HG02642 (cell line): Measurements from ENCODE around the gene LYRM2.

Experiments used
- ATAC-seq: cut with Tn5 transposase; IDR thresholded peaks from one replicate; pipeline ENCODE4 v1.9.1; 2021; ENCODE audit warnings: mild to moderate bottlenecking; ENCODE audit not compliant: unreplicated experiment, poor library complexity

LYRM2 gene

GRCh38 chr6:89638320-89639195 lies at the start of gene LYRM2:
LYRM2 (minus strand) TSS chr6:89638747; CDS start chr6:89638716, 31 bp downstream.
- peak; percentile 99 for ATAC-seq

DNA sequence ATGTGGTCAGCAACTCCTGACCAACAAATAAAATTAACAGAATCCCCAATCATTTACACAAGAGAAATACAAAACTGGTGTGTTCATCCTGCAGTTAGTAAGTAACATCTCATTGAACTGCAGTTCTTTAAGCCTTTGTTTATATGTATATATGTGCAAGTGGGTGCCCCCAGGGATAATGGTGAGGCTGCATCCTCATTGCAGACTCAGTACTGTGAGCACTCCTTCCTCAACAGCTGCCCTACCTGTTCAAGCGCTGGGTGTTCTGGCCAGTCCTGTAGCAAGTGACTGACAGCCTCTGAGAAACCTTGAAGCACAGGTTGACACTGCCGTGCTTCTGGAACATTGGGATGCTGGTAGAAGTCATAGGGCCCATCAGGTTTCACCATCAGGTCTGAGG lies 49.8 kb upstream of the LYRM2 start:
- no peak for ATAC-seq

DNA sequence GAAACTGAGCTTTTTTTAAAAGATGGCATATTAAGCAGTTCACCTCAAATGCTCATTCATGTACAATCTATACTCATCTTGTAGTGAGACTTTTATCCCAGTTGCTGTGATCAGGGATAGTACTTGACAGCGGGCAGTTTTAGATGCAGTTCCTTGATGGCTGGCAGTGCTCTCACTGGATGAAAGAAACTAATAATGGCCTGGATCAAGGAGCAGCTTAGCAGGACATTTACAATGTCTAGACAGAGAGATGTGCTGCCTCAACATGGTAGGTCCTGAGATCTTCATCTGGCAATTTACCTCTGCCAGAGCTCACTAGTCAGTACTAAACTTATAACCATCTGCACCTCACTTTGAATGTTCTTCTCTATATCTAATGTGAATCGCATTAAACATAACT lies 46.8 kb upstream of the LYRM2 start:
- no peak for ATAC-seq

DNA sequence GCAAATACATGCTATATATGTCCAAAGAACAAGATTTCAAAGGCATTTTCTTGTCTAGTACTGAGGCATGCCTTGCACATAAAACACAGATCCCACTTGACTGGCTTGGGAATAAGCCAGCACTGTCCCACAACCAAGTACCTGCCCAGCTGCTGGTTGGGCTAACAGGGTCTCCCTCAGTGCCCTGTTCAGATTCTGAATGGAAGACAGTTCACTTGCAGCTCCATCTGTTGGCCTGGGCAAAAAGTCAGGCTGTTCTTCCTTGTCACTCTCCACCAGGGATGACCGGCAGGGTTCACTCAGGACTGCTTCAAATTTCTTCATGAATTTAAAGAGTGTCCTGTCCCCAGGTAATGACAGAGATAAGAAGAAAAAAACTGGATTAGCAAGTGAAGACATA lies 44.4 kb upstream of the LYRM2 start:
- no peak for ATAC-seq

- ATAC-seq, result no peak
Measured at GRCh38 chr6:89681983-89682564, 43.5 kb upstream of the LYRM2 start.

DNA sequence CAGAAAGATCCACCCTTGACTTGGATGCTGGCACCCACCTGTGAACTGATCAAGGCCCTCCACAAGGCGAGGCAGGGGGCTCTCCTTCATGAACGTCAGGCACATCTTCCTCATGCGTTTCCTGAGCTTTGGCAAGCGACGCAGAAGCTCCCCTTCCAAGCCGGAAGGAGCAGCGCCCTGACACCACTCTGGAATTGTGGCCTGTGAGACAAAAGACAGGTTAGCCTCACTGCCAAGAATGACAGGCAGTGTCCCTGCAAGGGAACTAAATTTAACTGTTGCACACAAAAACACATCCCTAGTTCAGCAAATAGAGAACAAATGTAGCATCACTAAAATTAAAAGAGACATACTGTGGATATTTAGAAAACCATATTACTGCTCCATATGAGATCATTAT lies 42.0 kb upstream of the LYRM2 start:
- ATAC-seq, result no peak

GRCh38 chr6:89680150-89680549 lies 41.6 kb upstream of the LYRM2 start:
- ATAC-seq, result no peak

DNA sequence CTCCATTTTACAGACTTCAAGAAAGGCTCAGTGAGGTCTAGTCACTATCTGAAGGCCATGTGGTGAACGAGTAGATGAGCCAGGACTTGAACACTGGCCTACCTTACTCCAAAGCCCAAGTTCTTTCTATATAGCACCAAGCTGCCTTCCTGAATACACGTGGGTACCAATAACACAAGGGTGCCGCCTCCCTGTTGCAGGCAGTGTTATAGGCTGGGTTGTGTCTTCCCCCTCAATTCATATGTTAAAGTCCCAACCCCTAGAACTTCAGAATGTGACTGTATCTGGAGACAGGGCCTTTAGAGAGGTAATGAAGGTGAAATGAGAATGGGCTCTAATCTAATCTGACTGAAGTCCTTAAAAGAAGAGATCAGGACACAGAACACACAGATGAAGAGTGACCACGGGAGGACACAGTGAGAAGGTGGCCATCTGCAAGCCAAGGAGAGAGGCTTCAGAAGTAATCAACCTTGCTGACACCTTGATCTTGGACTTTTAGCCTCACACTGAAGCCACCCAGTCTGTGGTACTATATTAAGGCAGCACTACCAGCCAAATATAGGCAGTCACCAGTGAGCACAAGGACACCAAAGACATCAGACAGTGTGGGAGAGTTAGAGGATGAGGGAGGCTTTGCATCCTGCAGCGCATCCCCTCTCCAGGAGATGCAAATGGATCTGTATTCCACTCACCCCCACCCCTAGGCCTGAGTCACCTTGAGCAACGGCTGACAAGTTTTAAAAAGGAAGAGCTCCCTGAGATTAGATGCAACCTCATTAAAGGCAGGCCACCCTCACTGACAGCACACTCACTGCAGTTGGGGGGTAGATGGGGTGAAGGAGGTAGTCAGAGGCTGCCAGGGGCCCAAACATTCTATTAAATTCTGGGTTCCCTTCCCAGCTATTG lies 40.9 kb upstream of the LYRM2 start:
- ATAC-seq, result no peak

DNA sequence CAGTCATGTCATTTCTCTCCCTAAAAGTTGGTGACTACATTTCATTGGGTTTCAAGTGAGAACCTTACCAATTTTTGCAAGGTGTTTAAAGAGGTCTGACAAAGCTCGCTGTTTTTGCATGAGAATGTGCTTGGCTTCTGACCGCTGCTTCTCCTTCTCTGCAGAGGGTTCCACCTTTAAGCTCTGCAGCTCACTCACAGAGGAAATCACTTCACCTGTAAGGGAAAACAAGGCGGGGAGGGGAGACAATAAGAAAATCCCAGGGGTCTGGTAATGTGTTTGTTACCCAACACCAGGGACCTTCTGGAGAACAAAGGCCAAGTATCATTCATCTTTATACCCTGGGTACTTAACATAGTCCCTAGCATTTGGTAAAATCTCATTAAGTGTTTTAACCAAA lies 40.0 kb upstream of the LYRM2 start:
- no peak for ATAC-seq

GRCh38 chr6:89675949-89676748 lies 37.6 kb upstream of the LYRM2 start:
- ATAC-seq, result no peak

DNA sequence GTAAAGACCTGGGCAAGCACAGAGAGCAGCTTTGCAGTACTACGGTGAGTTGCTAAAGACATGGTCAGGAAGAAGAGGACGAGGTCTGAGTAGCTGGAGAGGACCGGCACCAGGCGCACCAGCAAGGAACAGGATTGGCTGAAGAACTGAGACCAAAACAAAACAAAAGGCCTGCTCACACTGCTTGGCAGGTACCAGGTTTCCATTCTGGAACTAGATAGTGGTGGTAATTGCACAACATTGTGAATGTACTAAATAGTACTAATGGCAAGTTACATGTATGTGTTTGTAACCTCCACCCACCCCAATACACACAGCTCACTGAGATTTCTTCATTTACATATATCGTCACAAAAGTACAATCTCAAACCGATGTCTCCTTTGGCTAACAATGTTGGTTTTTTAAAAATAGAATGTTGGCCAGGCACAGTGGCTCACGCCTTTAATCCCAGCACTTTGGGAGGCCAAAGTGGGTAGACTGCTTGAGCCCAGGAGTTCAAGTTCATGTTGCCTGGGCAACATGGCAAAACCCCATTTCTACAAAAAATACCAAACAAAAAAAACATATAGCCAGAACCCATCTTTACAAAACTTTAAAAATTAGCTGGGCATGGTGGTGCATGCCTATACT lies 32.5 kb upstream of the LYRM2 start:
- no peak for ATAC-seq

DNA sequence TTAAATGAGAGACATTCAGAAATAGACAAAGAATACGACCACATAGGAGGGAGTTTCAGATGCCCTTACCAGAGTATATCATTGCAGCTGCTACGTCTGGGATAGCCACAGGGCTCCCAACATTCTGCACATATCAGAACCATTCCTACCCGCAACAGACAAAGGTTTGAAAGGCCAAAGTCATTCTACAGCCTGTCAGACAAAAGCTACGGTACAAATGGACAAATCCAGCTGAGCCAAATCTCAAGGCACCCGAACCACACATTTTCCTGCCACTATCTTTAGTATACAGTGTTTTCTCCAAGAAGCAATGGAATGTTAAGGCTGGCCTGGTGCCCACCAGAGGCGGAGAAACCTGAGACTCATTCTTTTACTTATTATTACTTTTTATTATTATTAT lies 30.5 kb upstream of the LYRM2 start:
- no peak for ATAC-seq

- ATAC-seq, result no peak
Measured at GRCh38 chr6:89667872-89668556, 29.5 kb upstream of the LYRM2 start.

DNA sequence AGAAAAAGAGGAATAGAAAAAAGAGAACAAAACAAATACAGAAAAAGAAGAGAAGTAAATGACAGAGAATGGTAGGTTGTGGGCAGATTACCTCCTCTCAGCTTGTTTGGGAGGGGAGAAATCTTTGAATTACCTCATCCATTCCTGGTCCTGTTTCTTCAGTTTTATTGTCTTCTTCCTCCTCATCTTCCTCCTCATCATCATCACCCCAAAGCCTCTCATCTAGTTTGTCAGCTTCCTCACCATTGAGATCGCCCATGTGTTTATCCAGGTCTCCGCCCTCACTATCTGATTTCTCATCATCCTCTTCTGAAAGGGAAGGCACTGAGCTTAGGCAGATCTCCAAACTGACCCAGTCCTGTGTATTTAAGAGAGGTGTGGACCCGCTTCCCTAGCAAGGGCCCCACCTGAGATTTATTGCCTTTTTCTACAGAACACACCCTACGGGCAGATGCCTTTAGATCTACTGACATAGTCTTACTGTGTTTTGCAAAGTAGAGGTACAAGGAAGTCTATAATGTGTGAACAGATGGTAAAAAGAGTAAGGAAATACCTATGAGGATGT lies 24.2 kb upstream of the LYRM2 start:
- no peak for ATAC-seq

GRCh38 chr6:89661559-89661958 lies 23.0 kb upstream of the LYRM2 start:
- ATAC-seq, result no peak

GRCh38 chr6:89660981-89661380 lies 22.4 kb upstream of the LYRM2 start:
- ATAC-seq, result no peak

- ATAC-seq, result no peak
Measured at GRCh38 chr6:89657445-89658158, 19.1 kb upstream of the LYRM2 start.

GRCh38 chr6:89655122-89655521 lies 16.6 kb upstream of the LYRM2 start:
- ATAC-seq, result no peak
